ENCODE results near the gene RENBP. TPM values are rescaled to one million over a fixed set of nuclear protein-coding genes. Genes with fewer than 3 reads are reported as not detected.
A peak's percentile ranks its signal among the peaks of the same experiment; 100 is the strongest.

Gene RENBP
- total and polyA plus RNA-seq, 8 donors, result 0.43 to 7.5 (median 2.4) TPM

GRCh38 chrX:153913701-153914100 lies 30.7 kb downstream of the RENBP start:
- H3K27ac ChIP-seq, result no peak overlapping the region
- H3K4me1 ChIP-seq, result no peaks in the 10 kb centered on the region
- WGBS, 2 donors, result 74 to 86% methylated on average over 17 of the region's 17 CpGs
- DNase-seq (peak in 1 of 6 donors; percentile 52), FAIRE-seq (no peak), ATAC-seq (no peak)
- no peak for TF ChIP-seq CTCF (IDR thresholded peaks at IDR 0.05)
- no peak overlapping the region for H3K4me3 ChIP-seq
- H3K27me3 ChIP-seq, result peaks cover 0 to 4% (median 0%) of the 10 kb centered on the region in 4 donors
- intact Hi-C loops (cut with DNase I), result no loop called here
- no peaks in the 10 kb centered on the region for H3K36me3 ChIP-seq
- no peaks in the 10 kb centered on the region for H3K9me3 ChIP-seq

DNA sequence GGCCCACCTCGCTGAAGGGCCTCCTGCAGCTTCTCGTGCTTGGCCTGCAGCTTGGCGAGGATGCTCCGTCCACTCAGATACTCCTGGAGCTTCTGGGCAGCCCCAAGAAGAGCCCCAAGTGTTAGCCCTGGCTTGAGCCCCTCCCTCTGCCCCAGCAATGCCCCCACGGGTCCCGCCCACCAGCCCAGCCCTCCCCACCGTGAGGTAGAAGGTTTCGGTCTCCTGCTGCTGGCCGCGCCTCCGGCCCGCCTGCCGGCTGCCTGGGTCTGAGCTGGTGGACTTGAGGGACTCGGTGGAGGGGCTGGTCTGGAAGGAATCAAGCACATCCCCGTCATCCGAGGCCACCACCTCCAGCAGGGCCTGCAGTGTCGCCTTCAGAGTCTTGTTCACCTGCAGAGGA lies 31.2 kb downstream of the RENBP start:
- peaks cover 0 to 4% (median 0%) of the 10 kb centered on the region in 4 donors for H3K27me3 ChIP-seq
- no peaks in the 10 kb centered on the region for H3K36me3 ChIP-seq
- DNase-seq (peak in 1 of 6 donors; percentile 70), FAIRE-seq (no peak), ATAC-seq (no peak)
- no peak overlapping the region for H3K27ac ChIP-seq
- H3K4me1 ChIP-seq, result no peaks in the 10 kb centered on the region
- whole genome bisulfite sequencing, 2 donors, result 67 to 70% methylated on average over 13 to 17 of the region's 17 CpGs
- intact Hi-C loops (cut with DNase I), result no loop called here
- no peaks in the 10 kb centered on the region for H3K9me3 ChIP-seq
- H3K4me3 ChIP-seq, result no peak overlapping the region
- no peak for TF ChIP-seq CTCF (IDR thresholded peaks at IDR 0.05)

DNA sequence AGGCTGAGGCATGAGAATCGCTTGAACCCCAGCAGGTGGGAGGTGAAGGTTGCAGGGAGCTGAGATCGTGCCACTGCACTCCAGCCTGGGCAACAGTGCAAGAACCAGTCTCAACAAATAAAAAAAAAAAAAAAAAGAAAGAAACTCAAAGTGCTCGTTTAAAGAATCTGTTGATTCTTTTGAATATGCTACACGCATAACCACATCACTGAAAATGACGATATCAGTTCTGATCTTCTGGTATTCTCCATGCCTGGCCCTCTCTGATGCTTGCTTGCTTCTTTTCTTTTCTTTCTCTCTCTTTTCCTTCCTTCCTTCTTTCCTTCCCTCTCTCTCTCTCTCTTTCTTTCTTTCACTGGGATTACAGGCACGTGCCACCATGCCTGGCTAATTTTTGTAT lies 32.6 kb downstream of the RENBP start:
- DNase-seq, result no peak
- FAIRE-seq, result no peak
- intact Hi-C loops (cut with DNase I), result no loop called here
- no peak for ATAC-seq
- Histone ChIP-seq H3K36me3 (no peaks in the 10 kb centered on the region), H3K27ac (no peak overlapping the region), H3K9me3 (no peaks in the 10 kb centered on the region), H3K4me1 (no peaks in the 10 kb centered on the region), H3K27me3 (peaks cover 0 to 6% (median 0%) of the 10 kb centered on the region in 4 donors), H3K4me3 (no peak overlapping the region)
- 63 to 85% methylated on average over 6 of the region's 6 CpGs for WGBS, 2 donors
- no peak for TF ChIP-seq CTCF (IDR thresholded peaks at IDR 0.05)

- DNase-seq (peak in 2 of 6 donors; percentile 57 to 73), ATAC-seq (no peak), FAIRE-seq (no peak)
- Histone ChIP-seq H3K4me3 (no peak overlapping the region), H3K4me1 (no peaks in the 10 kb centered on the region), H3K27me3 (peaks cover 0 to 11% (median 0%) of the 10 kb centered on the region in 4 donors), H3K36me3 (no peaks in the 10 kb centered on the region), H3K27ac (no peak overlapping the region), H3K9me3 (no peaks in the 10 kb centered on the region)
- intact Hi-C loops (cut with DNase I), result no loop called here
- 79 to 91% methylated on average over 22 of the region's 22 CpGs for WGBS, 2 donors
- no peak for TF ChIP-seq CTCF (IDR thresholded peaks at IDR 0.05)
Observed at GRCh38 chrX:153910446-153910845, 34.0 kb downstream of the RENBP start.

GRCh38 chrX:153909980-153910360 lies 34.5 kb downstream of the RENBP start:
- Histone ChIP-seq H3K27ac (no peak overlapping the region), H3K9me3 (no peaks in the 10 kb centered on the region), H3K27me3 (peaks cover 0 to 11% (median 0%) of the 10 kb centered on the region in 4 donors), H3K4me1 (no peaks in the 10 kb centered on the region), H3K36me3 (no peaks in the 10 kb centered on the region), H3K4me3 (no peak overlapping the region)
- 81 to 89% methylated on average over 24 to 25 of the region's 25 CpGs for WGBS, 2 donors
- intact Hi-C loops (cut with DNase I), result no loop called here
- FAIRE-seq (no peak), DNase-seq (peak in 1 of 6 donors; percentile 71), ATAC-seq (no peak)
- TF ChIP-seq CTCF (IDR thresholded peaks at IDR 0.05), result no peak

Measured in pancreas (tissue), 10 donors.